OCI-LY3 (cell line): Measurements from ENCODE around the gene KBTBD4.

Source experiments
- H2AFZ ChIP-seq: fragments of 200-600, 300-600 bp; shearing (Covaris generic); 2 replicates; pipeline ENCODE4 v1.6.0; 2014; ENCODE audit warnings: antibody characterized with exemption, low read depth, low read length
- H3K27ac ChIP-seq: fragments of 200-600, 300-600 bp; sonication (generic); 2 replicates; pipeline ENCODE4 v1.5.1; 2014; ENCODE audit warnings: mild to moderate bottlenecking, low read length, moderate library complexity, mixed read lengths
- H3K27me3 ChIP-seq: fragments of 200-600, 300-600 bp; sonication (generic); 2 replicates; pipeline ENCODE4 v1.6.1; 2014; ENCODE audit warnings: low read depth, low read length, mixed read lengths
- H3K36me3 ChIP-seq: fragments of 200-600, 300-600 bp; sonication (generic); replicated peaks from 2 replicates; pipeline ENCODE3; 2014; ENCODE audit warnings: low read depth, low read length, mixed read lengths
- H3K4me1 ChIP-seq: fragments of 300-600, 200-600 bp; sonication (generic); 2 replicates; pipeline ENCODE4 v1.6.1; 2014; ENCODE audit warnings: low read length, mixed read lengths
- H3K4me2 ChIP-seq: fragments of 200-600, 300-600 bp; sonication (generic); 2 replicates; pipeline ENCODE4 v1.6.1; 2014; ENCODE audit warnings: low read length, mixed read lengths
- H3K4me3 ChIP-seq: fragments of 300-600, 200-600 bp; sonication (generic); 2 replicates; pipeline ENCODE4 v1.5.1; 2014; ENCODE audit warnings: antibody characterized with exemption, mild to moderate bottlenecking, low read length, moderate library complexity
- H3K79me2 ChIP-seq: fragments of 300-600, 200-600 bp; shearing (Covaris generic); 2 replicates; pipeline ENCODE4 v1.6.1; 2014; ENCODE audit warnings: mild to moderate bottlenecking, low read length, mixed read lengths
- H3K9ac ChIP-seq: fragments of 300-600, 200-600 bp; shearing (Covaris generic); 2 replicates; pipeline ENCODE4 v1.6.0; 2014; ENCODE audit warnings: mild to moderate bottlenecking, low read length, moderate library complexity
- H3K9me3 ChIP-seq: fragments of 200-600, 300-600 bp; shearing (Covaris generic); 2 replicates; pipeline ENCODE4 v1.6.1; 2014; ENCODE audit warnings: low read length, mixed read lengths; ENCODE audit not compliant: insufficient read depth
- H4K20me1 ChIP-seq: fragments of 200-600, 300-600 bp; sonication (generic); 2 replicates; pipeline ENCODE4 v1.6.1; 2016; ENCODE audit warnings: low read length, mixed read lengths; ENCODE audit not compliant: insufficient read depth
- EZH2phosphoT487 ChIP-seq: fragments of 200-600 bp; shearing (Covaris generic); IDR thresholded peaks from 2 replicates; pipeline ENCODE4 v1.6.1; 2018; ENCODE audit warnings: antibody characterized with exemption, mixed run types, low read depth
- TF ChIP-seq, protein P1 (sequence below): fragments of 200-600, 300-600 bp; sonication (generic); IDR thresholded peaks from 2 replicates; pipeline ENCODE4 v1.5.1; 2014; ENCODE audit warnings: antibody characterized with exemption, low read length, low read depth

The KBTBD4 gene

DNA sequence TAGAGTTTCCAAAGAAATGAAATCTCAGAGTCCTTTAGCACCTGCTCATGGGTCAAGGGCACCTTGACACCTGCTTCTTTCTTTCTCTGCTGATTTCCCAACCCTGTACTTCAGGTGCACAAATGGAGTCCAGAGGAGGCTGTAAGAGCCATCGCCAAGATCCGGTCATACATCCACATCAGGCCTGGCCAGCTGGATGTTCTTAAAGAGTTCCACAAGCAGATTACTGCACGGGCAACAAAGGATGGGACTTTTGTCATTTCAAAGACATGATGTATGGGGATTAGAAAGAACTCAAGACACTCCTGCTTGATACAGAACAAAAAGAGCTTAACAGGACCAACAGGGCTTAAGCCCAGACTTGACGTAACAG is 7.4 kb downstream of the KBTBD4 start:
- TF ChIP-seq EZH2phosphoT487: no peak
- TF ChIP-seq, protein P1, sequence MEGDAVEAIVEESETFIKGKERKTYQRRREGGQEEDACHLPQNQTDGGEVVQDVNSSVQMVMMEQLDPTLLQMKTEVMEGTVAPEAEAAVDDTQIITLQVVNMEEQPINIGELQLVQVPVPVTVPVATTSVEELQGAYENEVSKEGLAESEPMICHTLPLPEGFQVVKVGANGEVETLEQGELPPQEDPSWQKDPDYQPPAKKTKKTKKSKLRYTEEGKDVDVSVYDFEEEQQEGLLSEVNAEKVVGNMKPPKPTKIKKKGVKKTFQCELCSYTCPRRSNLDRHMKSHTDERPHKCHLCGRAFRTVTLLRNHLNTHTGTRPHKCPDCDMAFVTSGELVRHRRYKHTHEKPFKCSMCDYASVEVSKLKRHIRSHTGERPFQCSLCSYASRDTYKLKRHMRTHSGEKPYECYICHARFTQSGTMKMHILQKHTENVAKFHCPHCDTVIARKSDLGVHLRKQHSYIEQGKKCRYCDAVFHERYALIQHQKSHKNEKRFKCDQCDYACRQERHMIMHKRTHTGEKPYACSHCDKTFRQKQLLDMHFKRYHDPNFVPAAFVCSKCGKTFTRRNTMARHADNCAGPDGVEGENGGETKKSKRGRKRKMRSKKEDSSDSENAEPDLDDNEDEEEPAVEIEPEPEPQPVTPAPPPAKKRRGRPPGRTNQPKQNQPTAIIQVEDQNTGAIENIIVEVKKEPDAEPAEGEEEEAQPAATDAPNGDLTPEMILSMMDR: no peak
- H2AFZ ChIP-seq: no peak overlapping the region
- H3K27me3 ChIP-seq: no peaks in the 10 kb centered on the region
- H3K4me3 ChIP-seq: no peak overlapping the region
- peaks cover 6% of the 10 kb centered on the region for H3K4me1 ChIP-seq
- H3K9me3 ChIP-seq: no peaks in the 10 kb centered on the region
- no peak overlapping the region for H3K4me2 ChIP-seq
- H3K79me2 ChIP-seq: peaks cover 72% of the 10 kb centered on the region
- H3K9ac ChIP-seq: no peak overlapping the region
- no peak overlapping the region for H3K27ac ChIP-seq
- H3K36me3 ChIP-seq: peaks cover 47% of the 10 kb centered on the region
- no peaks in the 10 kb centered on the region for H4K20me1 ChIP-seq

DNA sequence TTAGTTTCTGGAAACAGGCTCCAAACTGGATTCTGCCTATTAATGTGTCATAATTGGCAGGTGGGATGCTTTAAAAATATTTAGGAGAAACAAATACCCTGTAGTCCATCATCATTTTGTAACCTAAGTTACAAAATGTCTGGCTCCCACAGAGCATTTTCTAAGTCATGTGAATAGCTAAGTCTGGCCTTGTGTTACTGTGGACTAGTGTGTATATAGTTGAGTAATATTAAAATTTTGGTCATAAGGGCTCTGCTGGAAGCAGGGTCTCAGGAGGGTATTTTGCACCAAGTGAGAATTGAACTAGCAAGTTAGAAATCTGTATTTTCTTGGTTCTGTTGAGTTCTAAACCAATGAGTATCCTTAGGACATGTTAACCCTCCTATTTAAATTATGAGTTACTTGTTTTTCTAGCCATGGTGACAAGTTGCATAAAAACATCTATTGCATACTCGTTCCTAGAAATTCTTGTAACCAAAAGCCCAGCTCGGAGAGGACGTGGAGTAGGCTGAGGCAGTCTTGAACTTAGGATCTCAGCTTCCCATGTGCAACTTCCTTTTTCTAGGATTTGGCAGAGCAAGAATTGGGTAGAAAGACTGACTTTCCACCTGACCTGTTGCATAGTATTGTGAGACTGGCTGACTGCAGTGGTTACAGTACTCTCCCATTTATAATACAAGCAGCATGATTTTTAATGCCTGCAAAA is 8.0 kb downstream of the KBTBD4 start:
- H3K79me2 ChIP-seq: peaks cover 75% of the 10 kb centered on the region
- H3K4me1 ChIP-seq: peaks cover 7% of the 10 kb centered on the region
- no peaks in the 10 kb centered on the region for H3K9me3 ChIP-seq
- no peak overlapping the region for H3K4me2 ChIP-seq
- H2AFZ ChIP-seq: no peak overlapping the region
- H4K20me1 ChIP-seq: no peaks in the 10 kb centered on the region
- H3K27me3 ChIP-seq: no peaks in the 10 kb centered on the region
- no peak overlapping the region for H3K27ac ChIP-seq
- TF ChIP-seq EZH2phosphoT487: no peak
- TF ChIP-seq, protein P1: no peak
- peaks cover 44% of the 10 kb centered on the region for H3K36me3 ChIP-seq
- no peak overlapping the region for H3K4me3 ChIP-seq
- H3K9ac ChIP-seq: no peak overlapping the region

DNA sequence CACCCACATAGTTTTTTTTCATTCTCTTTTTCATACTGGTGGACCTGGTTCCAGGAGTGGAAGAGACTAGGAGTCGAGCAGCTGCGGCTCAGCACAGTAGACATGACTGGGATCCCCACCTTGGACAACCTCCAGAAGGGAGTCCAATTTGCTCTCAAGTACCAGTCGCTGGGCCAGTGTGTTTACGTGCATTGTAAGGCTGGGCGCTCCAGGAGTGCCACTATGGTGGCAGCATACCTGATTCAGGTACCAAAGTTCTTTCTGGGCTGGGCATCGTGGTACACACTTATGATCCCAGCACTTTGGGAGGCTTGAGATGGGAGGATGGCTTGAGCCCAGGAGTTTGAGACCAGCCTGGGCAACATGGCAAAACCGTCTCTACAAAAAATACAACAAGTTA is 9.1 kb downstream of the KBTBD4 start:
- peaks cover 80% of the 10 kb centered on the region for H3K79me2 ChIP-seq
- peaks cover 11% of the 10 kb centered on the region for H3K4me1 ChIP-seq
- H3K4me3 ChIP-seq: no peak overlapping the region
- TF ChIP-seq EZH2phosphoT487: no peak
- TF ChIP-seq, protein P1: no peak
- H3K9ac ChIP-seq: no peak overlapping the region
- no peak overlapping the region for H3K27ac ChIP-seq
- H3K36me3 ChIP-seq: peaks cover 39% of the 10 kb centered on the region
- H3K27me3 ChIP-seq: no peaks in the 10 kb centered on the region
- no peaks in the 10 kb centered on the region for H4K20me1 ChIP-seq
- no peak overlapping the region for H3K4me2 ChIP-seq
- H2AFZ ChIP-seq: no peak overlapping the region
- no peaks in the 10 kb centered on the region for H3K9me3 ChIP-seq

DNA sequence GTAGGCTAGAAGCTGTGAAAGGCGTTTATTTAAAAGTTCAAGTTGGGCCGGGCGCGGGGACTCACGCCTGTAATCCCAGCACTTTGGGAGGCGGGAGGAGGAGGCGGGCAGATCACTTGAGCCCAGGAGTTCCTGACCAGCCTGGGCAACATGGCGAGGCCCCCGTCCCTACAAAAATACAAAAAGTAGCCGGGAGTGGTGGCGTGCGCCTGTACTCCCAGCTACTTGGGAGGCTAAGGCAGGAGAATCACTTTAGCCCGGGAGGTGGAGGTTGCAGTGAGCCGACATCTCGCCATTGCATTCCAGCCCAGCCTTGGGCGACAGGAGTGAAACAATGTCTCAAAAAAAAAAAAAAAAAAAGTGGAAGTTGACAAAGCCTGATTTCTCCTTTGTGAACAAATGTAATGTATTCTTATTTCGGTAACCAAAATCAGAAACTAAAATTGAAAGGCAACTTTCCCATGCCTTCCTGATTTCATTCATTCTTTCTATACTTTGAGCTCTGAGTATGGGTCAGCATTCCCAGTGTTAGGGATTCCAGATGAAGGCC is 12.5 kb downstream of the KBTBD4 start:
- Histone ChIP-seq H3K79me2 (peaks cover 62% of the 10 kb centered on the region), H3K4me2 (peak overlapping the region; percentile 100), H3K4me1 (peaks cover 11% of the 10 kb centered on the region), H4K20me1 (no peaks in the 10 kb centered on the region), H3K27me3 (no peaks in the 10 kb centered on the region), H3K36me3 (peaks cover 13% of the 10 kb centered on the region), H3K9ac (peak overlapping the region; percentile 90), H2AFZ (no peak overlapping the region; the same call in 1 of the 2 replicates), H3K27ac (peak overlapping the region; percentile 51; the same call in 1 of the 2 replicates), H3K4me3 (peak overlapping the region; percentile 94), H3K9me3 (no peaks in the 10 kb centered on the region)
- TF ChIP-seq, protein P1: no peak
- TF ChIP-seq EZH2phosphoT487: no peak
